22Rv1 (cell line): ENCODE data around the gene MRPL1.

Experiments
- H3K27ac ChIP-seq: fragments of 450-650 bp; 2 replicates; pipeline ENCODE4 v1.5.1; 2017
- ZFX ChIP-seq: fragments of 450-650 bp; IDR thresholded peaks from 2 replicates; pipeline ENCODE4 v1.6.1; 2017; ENCODE audit warnings: antibody characterized with exemption, borderline replicate concordance
- TF ChIP-seq, protein P1 (sequence below): fragments of 450-650 bp; IDR thresholded peaks from 2 replicates; pipeline ENCODE4 v1.5.1; 2017; ENCODE audit warnings: mild to moderate bottlenecking

The MRPL1 gene

DNA sequence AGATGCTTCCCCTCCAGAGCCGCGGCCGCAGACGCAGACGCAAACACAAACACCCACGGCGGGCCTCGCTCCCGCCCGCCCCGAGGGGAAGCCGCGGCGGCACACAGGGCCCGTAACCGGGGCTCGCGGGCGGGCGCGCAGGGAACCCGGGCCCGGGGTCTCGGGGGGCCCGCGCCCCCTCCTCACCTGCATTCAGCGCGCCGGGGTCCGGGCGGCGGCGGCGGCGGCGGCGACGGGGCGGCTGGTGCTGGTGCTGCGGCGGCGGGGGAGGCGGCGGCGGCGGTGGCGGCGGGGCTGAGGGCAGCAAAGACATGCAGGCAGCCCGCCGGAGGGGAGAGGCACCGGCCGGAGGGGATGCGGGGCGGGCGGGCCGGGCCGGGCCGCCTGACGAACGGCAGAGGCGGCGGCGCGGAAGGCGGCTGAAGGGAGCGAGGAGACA, 43.2 kb upstream of the MRPL1 start:
- TF ChIP-seq ZFX: no peak
- TF ChIP-seq, protein P1, sequence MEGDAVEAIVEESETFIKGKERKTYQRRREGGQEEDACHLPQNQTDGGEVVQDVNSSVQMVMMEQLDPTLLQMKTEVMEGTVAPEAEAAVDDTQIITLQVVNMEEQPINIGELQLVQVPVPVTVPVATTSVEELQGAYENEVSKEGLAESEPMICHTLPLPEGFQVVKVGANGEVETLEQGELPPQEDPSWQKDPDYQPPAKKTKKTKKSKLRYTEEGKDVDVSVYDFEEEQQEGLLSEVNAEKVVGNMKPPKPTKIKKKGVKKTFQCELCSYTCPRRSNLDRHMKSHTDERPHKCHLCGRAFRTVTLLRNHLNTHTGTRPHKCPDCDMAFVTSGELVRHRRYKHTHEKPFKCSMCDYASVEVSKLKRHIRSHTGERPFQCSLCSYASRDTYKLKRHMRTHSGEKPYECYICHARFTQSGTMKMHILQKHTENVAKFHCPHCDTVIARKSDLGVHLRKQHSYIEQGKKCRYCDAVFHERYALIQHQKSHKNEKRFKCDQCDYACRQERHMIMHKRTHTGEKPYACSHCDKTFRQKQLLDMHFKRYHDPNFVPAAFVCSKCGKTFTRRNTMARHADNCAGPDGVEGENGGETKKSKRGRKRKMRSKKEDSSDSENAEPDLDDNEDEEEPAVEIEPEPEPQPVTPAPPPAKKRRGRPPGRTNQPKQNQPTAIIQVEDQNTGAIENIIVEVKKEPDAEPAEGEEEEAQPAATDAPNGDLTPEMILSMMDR: no peak; the same call in 1 of the 2 replicates

DNA sequence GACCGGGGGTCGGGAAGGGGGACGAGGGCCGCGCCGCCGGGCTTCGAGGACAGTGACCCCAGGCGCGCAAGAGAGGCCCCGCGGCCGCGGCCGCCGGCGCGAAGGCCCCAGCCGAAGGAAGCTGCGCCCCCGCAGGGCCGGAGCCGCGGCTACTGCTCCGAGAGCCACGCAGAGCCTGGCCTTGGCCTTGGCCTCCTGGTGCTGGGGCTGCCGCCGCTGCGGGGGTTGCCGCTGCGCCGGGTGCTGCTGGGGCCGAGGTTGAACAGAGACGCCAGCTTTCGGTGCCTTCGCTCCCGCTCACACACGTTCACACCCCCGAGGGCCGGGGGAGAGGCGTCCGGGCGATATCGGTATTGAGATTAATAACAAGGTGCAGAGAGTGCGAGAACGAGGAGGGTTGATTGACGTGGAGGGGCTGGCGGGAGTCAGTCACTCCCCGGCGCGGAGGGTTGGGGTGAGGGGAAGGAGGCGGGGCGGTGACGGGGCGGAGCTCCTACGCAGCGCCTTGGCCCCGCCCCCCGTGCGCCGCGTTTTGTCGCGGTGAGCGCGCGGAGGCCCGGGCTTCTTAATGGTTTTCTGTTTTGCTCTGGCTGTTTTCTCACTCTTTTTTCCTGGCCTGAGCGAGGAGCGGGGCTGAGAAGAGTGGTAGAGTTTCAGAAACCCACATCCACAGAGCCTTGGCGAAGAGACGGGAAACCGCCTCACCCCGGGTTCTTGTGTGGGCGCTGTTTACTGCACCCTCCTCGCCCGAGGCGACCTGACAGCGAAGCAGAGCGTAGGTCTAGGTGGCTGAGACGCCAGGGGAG, 42.6 kb upstream of the MRPL1 start:
- peak overlapping the region; percentile 96 for H3K27ac ChIP-seq
- TF ChIP-seq, protein P1: peak; percentile 8; the same call in 1 of the 2 replicates
- TF ChIP-seq ZFX: no peak

More for the DNA sequence above, 43.2 kb upstream of the MRPL1 start:
- H3K27ac ChIP-seq: peak overlapping the region; percentile 96

DNA sequence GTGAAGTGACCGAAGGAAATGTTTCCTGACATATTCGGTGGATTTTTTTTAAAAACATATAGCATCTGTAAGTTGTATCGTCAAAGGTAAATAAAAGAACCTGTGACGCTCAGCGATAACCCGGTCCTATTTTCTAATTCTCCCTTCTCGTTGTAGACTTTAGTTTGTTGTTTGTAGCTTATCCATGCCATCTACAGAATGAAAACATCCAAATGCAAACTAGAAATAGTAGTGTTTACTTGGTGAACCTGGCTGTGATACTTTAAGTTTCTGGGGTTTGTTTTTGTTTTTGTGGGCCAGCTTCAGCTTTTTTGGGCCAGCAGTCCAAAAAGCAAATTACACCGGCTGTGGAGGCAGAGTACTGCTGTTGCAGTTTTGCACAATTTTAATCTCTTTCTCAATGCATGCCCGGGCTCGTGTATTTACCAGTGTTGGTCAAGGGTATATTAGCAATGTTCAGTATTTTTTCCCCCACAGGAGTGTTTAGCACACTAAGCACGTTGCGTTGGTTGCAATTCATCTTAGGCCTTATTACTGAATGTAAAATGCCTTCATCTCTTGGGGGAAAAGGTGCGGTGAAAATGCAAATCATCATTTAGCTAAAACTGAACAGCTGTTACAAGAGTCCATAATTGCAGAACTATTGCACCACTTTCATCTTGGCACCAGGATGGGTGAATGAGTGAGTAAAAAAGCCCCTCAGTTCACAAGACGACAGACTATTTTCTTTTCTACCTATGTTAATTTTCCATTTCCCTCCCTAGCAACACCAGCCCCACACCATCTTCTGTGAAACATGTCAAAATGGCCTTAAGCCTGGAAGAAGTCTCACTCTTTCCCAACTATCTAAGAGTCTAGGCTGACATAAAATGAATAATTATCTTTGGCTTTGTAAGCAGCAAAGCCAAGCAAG, 41.7 kb upstream of the MRPL1 start:
- peak overlapping the region; percentile 96 for H3K27ac ChIP-seq
- TF ChIP-seq, protein P1: no peak
- TF ChIP-seq ZFX: no peak

DNA sequence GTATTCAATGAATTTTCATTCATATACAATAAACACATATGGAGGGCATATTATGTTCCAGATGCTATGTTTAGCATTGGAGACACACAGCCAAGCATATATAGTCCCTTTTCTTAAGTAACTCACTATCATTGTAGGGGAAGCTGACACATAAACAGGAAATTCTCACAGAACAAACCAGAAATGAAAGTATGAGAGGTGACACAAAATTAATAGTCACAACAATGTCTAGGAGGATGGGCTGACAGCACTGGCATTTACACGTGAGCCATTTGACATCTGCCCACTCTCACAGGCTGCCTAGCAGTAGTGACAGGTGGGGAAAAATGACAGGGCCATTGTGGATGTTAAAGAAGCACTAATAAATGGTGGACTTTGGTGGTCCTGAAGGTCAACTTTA, 40.9 kb upstream of the MRPL1 start:
- TF ChIP-seq ZFX: no peak
- TF ChIP-seq, protein P1: no peak
- H3K27ac ChIP-seq: no peak overlapping the region

DNA sequence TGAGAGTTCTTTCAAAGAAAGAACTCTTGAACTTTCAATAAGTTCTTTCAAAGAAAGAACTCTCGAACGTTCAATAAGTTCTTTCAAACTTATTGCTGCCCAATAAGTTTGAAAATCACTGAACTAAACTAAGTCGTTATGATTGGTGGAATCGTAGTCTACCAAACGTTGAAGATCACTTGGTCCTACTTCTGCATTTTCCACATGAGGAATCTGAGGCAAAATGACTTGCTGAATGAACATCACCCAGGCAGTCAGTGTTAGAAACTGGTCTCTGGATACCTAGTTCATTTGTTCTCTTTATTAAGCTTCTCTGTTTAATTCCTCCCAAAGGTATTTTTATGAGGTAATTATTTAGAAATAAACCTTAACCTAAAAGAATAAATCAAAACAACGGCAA, 36.4 kb upstream of the MRPL1 start:
- TF ChIP-seq, protein P1: no peak
- no peak for TF ChIP-seq ZFX
- no peak overlapping the region for H3K27ac ChIP-seq

DNA sequence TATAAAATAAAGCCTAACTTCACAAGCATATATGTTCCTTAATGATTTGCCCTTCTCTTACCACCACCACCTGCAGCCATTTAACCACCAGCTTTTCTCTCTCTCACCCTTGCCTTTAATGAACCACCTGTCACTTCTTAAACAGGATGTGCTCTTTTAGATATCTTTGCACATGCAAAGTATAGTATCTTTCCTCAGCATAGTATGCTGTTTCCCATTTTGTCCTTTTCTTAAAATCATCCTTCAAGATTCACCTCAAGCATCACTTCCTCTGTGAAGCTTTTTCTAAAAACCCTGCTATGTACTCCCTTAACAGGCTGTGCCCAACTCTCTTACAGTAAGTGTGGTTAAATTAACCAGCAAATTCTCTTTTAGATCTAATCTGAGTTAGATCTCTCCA, 35.3 kb upstream of the MRPL1 start:
- no peak overlapping the region for H3K27ac ChIP-seq

More for the DNA sequence above, 35.3 kb upstream of the MRPL1 start:
- no peak for TF ChIP-seq ZFX
- TF ChIP-seq, protein P1: no peak
